NCI-H146 (cell line): ENCODE results near the gene TMSB15A.
"Not testable (repeated sequence)": the region's sequence is repeated elsewhere in the genome, so short reads cannot be mapped to it uniquely, and the experiment has no call there.

Experiments used
- DNase-seq: peaks from one replicate; lab custom pipeline; 2025; lab: John Stamatoyannopoulos, UW

Gene TMSB15A

DNA sequence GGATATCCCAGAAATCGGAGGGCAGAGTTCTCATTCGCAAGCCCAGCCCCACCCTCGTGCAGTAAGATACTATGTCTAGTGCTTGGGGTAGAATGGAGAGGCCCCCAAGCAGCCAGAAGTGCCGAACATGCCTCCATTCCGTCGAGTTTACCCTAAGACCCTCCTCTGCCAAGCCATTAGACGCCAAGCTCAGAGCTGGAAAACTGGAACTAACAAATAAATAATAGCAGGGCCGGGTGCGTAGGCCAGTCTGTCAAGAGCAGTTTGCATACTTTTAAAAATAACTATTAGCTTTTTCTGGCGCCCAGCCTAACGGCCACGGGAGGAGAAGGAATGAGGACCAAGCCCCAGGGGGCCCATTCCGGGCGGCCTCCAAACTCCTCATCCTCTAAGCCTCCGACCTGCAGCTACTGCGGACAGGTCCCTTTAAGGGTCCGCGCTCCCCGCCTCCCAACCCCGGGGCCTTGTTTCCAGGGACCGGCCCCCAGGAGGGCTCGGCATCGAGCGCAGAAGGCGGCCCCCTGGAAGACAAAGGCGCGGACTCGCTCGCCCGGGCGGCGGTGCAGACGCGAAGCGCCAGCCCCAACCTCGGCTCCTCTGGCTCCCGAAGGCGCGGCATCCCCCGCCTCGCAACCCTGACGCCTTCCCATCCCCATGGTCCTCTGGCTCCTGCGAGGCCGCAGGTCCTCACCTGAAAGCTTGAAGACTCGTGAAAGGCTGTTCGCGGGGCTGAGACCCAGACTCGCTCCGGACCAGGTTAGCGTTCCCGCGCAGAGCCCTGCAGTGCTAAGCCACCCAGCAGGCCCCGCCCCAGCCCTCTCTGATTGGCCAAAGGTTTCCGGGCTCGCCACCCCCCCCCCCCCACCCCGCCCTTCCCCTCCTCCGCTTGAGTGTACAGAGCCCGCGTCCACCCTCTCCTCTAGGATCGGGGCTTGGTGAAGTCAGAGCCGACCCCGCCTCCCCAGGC is at the start of gene TMSB15A:
Gene TMSB15A (minus strand): TSS at position 765 of the 967 bp plus-strand sequence.
- peak; percentile 89 for DNase-seq

- no peak for DNase-seq
Measured at GRCh38 chrX:102560423-102561068, 44.0 kb upstream of the TMSB15A start.

- no peak for DNase-seq
Measured at GRCh38 chrX:102558607-102559006, 42.1 kb upstream of the TMSB15A start.

DNA sequence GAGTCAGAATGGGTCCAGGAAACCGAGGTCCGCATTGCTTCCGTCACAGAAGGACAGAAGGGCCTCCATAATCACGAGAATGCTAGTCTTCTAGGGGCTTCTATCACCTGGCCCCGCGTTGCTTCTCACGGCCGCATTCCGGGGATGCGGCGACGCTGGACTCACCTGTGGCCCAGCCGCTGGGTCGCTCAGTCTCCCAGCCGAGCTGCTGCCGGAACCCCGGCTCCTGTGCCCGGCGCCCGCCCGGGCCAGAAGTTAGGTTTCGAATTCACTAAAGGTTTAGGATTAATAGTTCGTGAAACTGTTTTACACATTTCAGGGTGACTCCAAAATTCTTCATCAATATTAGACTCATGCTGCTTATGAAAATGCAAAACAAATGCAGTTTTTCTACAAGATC is 31.7 kb upstream of the TMSB15A start:
- DNase-seq = no peak

DNA sequence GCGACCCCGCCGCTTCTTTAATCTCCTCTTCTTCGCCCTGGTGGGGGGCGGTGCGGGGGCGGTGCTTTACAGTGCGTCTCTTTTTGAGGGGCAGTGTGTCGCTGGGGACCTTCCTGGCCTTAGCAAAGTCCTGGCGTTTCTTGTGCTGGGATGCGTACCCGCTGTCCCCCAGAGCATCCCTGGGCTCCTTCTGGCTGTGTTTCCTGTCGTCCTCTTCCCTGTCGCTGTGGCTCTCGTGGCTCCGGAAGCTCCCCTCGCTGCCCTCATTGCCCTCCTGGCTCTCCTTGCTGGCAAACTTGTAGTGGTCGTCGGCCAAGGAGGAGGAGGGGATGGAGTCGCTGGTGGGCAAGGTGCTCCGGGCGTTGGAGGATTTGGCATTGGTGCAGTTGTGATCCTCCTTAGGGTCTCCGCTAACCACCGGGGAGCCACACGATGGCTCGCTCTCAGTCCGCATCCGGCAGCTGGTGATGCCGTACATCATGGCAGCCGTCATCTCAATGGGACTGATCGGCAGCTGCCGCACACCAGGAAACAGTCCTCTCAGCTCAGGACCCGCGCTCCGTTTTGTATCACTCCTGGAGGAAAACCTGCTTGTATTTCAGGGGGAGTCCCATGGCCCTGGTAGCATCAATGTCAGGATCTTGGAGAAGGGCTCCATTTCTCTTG is 30.4 kb upstream of the TMSB15A start:
- DNase-seq = peak; percentile 63

- DNase-seq = not testable (repeated sequence)
Measured at GRCh38 chrX:102546175-102546574, 29.6 kb upstream of the TMSB15A start.

- DNase-seq = no peak
Measured at GRCh38 chrX:102535958-102536357, 19.4 kb upstream of the TMSB15A start.

DNA sequence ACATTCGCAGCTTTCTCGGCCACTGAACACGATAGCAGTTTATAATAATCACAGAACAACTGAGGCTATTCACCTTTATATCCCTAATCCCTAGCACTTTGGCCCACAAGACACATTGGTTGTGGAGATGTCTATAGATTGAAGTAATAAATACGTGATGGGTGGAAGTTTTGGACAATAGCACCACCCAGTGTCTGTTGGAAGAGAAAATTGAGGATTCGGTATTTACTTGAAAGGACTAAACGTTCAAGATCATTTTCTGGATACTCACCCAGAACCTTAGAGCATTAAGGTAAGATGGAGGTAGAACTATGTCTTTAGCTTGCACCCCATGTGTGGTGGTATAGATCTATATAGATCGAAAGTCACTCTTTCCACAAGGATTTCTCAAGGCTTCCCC is 787 bp upstream of the TMSB15A start:
- DNase-seq = peak; percentile 42

- no peak for DNase-seq
Measured at GRCh38 chrX:102514536-102514935, 2.0 kb downstream of the TMSB15A start.

- DNase-seq = no peak
Measured at GRCh38 chrX:102498732-102499131, 17.8 kb downstream of the TMSB15A start.

GRCh38 chrX:102491766-102492165 is 24.8 kb downstream of the TMSB15A start:
- DNase-seq = no peak

- DNase-seq = not testable (repeated sequence)
Measured at GRCh38 chrX:102478765-102479164, 37.8 kb downstream of the TMSB15A start.

DNA sequence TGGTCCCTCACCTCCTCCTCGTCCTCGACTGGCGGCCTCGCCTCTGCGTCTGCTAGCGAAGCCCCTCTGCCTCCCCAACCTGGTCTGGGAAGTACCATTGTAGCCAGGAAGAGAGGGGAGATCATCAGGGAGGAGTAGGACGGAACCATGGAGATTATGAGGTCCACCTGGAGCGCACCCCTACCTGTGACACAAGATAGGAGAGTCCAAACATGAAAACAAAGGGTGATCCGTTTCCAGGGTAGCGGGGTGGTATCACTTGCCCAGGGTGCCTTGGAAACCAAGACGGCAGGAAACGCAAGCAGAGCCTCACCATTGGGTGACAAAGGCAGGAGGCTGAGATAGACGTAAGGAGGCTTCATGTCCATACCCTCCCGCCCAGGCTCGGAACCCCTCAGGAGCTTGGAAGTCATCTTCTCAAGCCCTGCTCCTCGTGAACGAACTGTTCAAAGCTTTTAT is 44.7 kb downstream of the TMSB15A start, which contains the start of gene TCP11X2:
Gene TCP11X2 (minus strand): TSS at position 51 of the 459 bp plus-strand sequence.
- not testable (repeated sequence) for DNase-seq

DNA sequence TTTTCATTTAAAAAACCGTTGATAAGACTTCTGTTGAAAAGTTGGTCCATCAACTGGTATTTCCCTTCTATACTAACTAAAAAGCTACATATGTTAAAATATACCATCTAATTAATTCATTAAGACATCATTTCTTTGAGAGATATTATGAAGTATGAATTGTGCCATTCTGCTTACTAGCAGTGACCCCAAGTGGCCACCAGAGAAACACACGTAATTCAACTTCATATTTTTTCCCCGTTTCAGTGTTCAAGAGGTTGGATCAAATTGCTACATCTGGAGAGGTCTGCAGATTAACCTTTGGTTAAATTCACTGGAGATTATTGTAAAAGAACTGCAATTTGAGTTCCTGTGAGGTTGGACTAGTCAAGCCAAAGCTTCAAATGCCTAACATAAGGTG is 46.3 kb downstream of the TMSB15A start:
- DNase-seq = not testable (repeated sequence)
